ENCODE results near the gene EFCAB6.

EFCAB6 gene

DNA sequence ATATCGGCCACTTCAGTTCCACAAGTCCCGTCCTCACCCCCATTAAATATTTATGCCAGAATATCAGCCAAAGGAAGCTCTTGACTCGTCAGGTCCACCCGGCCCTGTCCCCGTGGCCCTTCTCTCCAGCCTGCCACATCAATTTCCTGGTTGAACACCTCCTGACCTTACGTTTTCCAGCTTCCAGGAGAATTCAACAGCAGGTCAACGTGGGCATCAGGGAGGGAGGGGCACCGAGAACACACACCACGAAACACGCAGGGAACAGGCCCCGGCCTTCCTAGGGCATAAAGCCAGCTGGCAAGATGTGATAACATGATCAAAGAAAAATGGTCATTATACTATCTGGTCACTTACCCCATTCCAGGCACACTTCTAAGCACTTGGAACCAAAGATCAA lies 34.9 kb upstream of the EFCAB6 start:
- ATAC-seq = no peak

GRCh38 chr22:43845981-43846380 lies 33.9 kb upstream of the EFCAB6 start:
- ATAC-seq = no peak

DNA sequence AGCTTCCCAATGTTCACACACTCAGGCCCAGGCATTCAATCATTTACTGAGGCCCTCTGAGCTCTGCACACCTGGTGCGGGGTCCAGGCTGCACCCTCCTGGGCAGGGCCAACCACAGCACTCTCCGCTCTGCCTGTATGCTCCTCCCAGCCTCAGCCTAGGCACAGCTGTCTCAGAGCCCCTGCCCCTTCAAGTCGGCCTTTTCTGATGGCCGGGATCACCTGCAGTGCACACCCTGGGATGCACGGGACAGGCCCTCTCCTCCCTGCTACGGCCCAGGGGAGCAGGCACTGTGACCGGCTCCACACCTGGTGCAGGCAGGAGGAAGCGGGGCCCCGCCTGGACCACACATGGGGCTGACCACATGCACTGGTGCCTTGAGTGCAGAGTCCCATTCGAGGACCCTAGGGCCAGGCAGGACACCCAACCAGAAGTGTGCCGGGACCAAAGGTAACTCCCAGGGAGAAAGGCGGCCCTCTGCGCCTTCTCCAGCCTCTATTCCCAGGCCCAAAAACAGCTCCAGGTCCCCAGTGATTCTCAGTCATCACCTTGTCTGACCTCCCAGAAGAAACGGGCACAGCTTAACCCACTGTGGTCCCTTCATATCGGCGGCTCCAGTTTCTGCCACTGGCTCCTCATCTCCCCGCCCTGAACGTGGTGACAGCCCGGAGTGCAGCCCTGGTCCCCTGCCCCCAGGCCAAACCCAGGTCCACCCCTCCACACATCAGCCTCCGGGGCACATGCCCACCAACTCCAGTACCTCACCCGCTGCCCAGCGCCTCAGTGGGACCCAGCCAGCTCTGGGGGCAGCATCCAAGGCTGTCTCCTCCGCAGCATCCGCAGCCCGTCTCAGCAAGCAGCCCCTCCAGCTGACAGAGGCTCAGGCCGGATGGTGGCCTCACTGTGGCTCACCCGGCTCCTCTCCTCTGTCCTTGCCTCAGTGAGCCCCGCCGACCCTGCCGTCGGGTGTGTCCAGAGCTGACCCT lies 32.7 kb upstream of the EFCAB6 start:
- ATAC-seq = no peak

DNA sequence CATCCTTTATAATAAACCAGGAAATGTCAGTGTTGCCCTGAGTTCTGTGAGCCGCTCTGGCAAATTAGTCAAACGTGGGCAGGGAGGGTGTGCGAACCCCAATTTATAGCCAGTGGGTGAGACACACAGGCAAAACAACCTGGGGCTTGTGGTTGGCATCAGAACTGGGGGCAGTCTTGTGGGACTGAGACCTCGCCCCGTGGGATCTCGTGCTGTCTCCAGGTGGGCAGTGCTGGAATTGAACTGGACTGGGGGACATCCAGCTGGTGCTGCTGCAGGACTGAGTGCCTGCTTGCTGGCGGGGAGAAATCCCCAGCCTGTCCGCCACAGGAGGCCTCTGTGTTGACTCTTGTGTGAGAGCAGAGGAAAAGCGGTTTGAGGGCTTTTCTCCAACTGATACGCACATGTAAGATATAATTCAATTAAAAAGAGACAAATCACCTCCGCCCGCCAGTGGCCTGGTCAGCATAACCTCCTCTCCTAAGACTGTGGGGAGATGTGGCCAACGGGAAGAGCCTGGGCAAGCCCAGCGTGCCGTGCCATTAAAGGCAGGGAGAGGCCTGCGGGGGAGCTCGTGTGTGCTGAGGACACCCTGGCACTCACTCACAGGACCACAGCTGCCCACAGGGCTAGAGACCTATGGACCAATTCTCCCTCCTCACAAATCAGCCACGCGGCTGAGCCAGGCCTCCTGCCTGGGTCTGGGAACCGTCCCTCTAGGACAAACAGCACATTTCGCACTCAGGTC lies 31.9 kb upstream of the EFCAB6 start:
- ATAC-seq = no peak

DNA sequence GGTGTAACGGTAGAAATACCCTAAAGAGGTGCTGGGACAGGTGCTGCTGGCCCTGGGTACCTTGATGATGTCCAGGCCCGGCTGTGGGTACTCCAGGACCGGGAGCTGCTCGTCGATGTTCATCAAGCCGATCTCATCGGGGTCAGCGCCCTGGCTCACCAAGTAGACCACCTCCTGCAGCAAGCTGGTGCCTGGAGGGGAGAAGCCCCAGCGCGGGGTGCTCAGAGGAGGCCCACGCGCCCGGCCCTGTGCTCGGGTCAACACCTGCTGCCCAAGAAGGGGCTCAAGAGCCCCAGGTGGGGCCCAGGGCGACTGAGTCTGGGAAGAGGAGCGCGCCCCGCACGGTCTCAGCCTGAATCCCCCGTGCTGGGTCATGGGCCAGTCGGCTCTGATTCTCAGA lies 29.6 kb upstream of the EFCAB6 start:
- no peak for ATAC-seq

DNA sequence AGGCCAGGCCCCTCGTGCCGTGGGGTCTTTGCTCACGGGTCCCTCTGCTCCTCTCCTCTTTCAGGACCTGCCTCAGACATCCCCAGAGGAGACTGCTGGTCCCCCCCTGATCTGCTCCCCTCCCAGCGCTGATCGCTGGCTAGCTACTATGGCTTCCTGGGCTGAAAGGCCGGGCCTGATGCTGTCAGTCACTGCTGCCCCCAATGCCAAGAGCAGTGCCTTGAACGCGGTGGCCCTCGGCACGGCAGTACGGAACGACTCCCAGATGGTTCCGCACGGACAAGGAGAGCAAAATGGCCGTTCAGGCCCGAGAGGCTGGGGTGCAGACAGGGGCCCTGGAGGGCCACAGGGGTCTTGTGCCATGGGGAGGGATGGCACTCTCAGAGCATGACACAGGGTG lies 28.7 kb upstream of the EFCAB6 start:
- no peak for ATAC-seq

- ATAC-seq = no peak
Observed at GRCh38 chr22:43840431-43840830, 28.3 kb upstream of the EFCAB6 start.

GRCh38 chr22:43839781-43840180 lies 27.7 kb upstream of the EFCAB6 start:
- no peak for ATAC-seq

GRCh38 chr22:43838571-43839307 lies 26.6 kb upstream of the EFCAB6 start:
- no peak for ATAC-seq

- no peak for ATAC-seq
Observed at GRCh38 chr22:43838161-43838560, 26.1 kb upstream of the EFCAB6 start.

DNA sequence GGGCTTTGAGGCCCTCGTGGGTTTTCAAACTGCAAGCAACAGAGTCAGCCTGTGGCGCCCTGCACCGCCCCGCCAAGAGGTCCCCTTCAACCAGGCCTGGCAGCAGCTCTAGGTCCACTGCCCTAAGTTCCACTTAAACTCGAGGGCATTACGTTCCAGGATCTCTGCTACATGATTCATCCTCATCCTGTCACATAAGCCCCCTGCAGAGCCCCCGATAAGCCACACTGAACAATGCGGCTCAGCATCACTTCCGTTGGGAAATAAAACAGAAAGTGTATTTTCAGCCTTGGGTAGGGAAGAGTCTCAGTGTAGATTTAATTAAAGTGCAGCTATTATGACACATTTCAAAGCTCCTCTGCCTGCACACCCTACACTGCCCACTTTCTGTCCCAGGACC lies 25.6 kb upstream of the EFCAB6 start:
- no peak for ATAC-seq

DNA sequence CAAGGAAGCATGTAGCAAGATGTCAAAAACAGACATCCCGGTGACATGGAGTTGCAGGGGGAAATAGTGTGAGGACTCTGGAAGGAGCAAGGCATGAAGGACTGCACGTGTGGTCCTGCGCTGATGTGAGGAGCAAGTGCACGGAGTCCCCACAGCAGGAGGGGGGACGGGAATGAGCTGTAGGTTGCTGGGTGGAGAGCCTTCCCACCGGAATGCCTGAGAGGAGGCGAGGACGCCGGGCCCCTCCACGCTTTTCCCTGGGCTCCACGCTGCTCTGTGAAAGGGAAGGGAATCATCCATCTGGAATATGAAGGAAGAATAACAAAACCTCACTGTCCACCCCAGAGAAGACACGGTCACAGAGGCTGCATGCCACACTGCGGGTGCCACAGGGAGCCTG lies 23.6 kb upstream of the EFCAB6 start:
- ATAC-seq = no peak

GRCh38 chr22:43835166-43835565 lies 23.1 kb upstream of the EFCAB6 start:
- ATAC-seq = no peak

- ATAC-seq = no peak
Observed at GRCh38 chr22:43833286-43834240, 21.5 kb upstream of the EFCAB6 start.

DNA sequence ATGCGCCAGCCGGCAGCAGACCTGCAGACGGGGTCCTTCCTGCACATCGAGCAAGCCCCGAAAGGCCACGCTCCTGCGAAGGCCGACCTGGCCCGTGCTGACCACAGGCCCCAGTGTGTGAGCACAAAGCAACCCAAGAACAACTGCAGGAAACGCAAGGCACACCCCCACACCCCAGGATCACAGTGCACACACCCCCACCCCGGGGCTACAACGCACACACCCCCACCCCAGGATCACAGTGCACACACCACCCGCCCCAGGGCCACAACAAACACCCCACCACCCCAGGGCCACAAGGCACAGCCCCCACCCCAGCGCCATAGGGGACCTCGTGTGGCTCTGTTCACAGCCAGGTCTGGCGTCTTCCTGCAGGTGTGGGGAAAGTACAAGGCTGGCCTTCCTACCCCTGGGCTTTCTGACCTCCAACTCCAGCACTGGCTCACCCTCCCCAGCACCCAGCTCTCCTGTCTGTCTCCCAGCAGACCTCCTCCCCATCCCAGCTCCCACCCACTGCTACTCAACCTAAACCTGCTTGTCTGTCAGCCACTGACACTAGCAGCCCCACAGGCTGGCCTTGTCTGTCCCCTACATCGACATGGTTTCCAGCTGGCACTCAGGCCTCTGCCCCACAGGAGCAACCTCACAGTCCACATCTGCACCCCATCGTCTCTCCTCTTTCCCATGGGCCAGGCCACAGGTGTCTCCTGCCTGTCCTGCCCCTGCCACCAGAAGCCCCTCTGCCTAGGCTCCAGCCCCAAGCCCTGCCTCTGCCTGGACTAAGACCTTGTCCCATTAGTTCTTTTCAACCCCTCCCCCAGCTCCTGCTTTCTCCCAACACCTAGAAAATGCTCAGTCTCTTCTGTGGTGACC lies 20.5 kb upstream of the EFCAB6 start:
- ATAC-seq = no peak

GRCh38 chr22:43831561-43832392 lies 19.7 kb upstream of the EFCAB6 start:
- no peak for ATAC-seq

DNA sequence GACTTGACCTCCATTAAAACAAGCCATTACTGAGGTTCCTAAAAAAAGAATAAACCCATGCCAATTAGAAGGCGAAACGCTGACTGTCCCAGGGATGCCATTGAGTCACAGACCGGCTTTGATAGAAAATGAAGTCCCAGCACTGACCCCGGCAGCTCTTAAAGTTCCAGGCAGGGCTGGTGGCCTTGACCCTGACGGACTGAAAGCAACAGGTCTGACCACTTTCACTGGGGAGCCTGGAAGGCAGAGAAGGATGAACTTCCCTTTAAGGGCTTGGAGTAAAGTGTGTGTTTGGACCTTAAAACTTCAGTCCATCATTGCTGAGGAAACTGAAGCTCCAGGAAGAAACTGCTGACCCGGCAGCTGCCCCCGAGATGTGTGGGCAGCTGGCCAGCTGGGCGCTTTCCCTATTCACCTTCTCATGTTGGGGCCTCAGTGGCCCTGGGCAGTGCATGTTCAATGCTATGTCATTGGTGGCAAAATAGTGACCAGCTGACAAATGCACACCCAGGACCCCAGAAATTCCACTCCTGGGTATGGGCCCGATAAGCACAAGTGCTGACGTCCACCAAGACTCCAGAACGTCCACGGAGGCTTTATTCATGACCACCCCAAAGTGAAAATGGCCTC lies 18.9 kb upstream of the EFCAB6 start:
- no peak for ATAC-seq

DNA sequence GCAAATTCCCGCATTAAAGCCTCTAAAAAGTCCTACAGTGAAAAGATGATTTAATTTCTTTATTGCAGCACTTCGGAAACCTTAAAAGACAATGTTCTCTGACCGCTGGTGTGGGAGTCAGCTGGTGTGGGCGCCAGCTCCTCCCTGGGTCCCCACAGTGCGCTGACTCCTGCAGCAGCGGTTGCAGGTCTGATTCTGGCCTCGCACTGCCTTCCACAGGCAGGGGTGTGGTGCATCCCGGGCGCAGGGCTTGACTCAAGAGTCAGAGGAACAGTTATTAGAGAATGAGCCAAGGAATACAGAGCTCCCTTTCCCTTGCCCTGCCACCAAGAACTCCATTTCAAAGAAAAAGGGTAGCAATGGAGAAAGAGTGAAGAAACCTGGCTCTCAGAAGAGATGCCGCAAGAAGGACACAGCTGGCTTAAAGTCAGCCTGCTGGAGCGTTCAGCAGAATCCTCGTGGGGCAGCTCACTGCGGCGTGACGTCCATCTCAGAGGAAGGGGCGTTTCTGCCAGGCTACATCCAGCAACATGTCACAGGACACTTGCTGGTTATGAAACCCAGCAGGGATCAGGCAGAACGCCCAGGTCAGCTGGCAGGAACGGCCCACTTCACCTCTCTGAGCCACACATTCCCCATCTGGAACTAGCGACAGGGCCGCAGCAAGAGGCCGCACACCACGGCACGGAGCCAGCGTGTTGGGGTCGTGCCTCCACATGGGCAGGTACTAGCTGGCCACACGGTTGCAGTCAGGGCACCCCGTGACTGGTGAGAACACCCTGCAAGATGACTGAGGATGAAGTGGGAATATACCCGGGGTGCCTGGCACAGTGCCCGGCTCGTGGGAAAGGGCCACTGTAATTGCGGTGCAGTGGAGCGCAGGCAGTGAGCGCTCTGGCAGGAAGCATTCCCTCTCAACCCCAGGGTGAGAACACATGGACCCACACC lies 18.1 kb upstream of the EFCAB6 start:
- no peak for ATAC-seq
